ENCODE data around the gene NPY1R. TPM values are rescaled to one million over a fixed set of nuclear protein-coding genes. Genes with fewer than 3 reads are reported as not detected.

NPY1R gene
- total RNA-seq, 1 donor from 2014 or later, result not detected

DNA sequence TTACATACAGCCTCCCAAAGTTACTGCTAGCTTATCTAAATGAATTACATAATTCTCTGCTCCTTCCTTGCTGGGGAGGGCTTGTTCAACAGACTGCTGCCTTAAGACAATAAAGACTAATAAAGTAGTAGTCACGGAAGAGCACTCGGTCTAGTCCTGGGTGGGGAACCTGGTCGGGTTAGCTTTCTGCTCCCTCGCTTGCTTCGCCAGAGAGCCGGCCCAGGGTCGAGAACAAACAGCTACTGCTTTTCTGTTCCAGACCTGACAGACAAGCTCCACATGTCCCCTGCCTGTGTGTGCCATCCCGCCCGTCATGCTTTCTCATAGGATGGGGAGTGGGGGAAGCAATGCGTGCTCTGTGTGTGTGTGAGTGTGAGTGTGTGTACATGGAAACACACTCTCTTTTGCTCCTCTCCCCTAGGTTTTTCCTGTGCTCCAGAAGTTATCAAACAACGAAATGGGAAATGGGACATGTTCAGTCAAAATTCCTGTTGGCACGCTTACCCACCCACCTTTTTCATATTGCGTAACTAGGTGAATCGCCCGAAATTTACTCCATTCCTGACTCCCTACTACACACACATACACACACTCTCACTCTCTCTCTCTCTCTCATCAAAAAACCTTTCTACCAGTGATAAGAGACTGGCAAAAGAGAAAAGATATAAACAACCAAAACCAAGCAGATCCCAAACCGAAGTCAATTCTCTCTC, 1.3 kb downstream of the NPY1R start:
- H3K4me1 Mint-ChIP-seq (ENCODE audit: low read depth), result peaks cover 9% of the 10 kb centered on the region
- no peak overlapping the region for H3K27ac Mint-ChIP-seq
- intact Hi-C loops (cut with micrococcal nuclease), result loop anchor here (5.0 kb wide), 1 partner anchor 284 kb away; no protein-coding TSS in a partner anchor
- no peak for DNase-seq (ENCODE audit: low spot score)
- H3K4me3 Mint-ChIP-seq (ENCODE audit: low read depth), result no peak overlapping the region
- peaks cover 41% of the 10 kb centered on the region for H3K27me3 Mint-ChIP-seq (ENCODE audit: low read depth)
- H3K9me3 Mint-ChIP-seq, result no peaks in the 10 kb centered on the region
- no peaks in the 10 kb centered on the region for H3K36me3 Mint-ChIP-seq (ENCODE audit: low read depth)

DNA sequence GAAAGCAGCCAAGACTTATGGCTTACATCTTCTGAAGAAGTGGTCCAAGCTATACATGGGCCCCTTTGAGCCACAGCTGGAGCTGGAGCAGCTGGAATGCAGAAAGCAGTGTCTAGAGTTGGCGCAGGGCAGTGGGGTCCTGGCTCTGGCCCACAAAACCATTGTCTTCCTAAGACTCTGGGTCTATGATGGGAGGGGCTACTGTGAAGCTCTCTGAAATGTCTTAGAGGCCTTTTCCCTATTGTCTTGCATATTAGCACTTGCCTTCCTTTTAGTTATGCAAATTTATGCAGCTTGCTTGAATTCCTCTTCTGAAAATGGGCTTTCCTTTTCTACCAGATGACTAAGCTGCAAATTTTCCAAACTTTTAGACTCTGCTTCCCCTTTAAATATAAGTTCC, 15.3 kb downstream of the NPY1R start:
- DNase-seq (ENCODE audit: low spot score), result no peak
- H3K4me3 Mint-ChIP-seq (ENCODE audit: low read depth), result no peak overlapping the region
- no peaks in the 10 kb centered on the region for H3K4me1 Mint-ChIP-seq (ENCODE audit: low read depth)
- no peaks in the 10 kb centered on the region for H3K36me3 Mint-ChIP-seq (ENCODE audit: low read depth)
- H3K27me3 Mint-ChIP-seq (ENCODE audit: low read depth), result no peaks in the 10 kb centered on the region
- intact Hi-C loops (cut with micrococcal nuclease), result no loop called here
- H3K9me3 Mint-ChIP-seq, result peaks cover 10% of the 10 kb centered on the region
- H3K27ac Mint-ChIP-seq, result no peak overlapping the region

DNA sequence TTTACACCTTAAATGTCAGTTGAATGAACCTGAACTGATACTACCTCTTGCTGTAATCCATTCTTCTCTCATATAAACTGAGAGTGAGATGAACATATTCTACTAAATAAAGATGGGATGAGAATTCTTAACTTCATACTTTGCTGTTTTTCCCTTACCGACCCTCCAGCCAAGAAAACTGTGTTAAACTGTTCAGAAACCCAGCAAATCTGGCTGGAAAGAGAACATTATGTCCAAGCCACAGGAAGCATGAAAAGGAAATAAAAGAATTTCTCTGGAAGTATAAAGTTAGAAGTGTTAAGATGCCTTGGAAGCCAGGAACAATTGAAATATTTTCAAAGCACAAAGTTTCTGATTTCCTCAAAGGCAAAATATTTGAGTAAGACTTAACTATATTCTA, 22.9 kb downstream of the NPY1R start:
- no peak for DNase-seq (ENCODE audit: low spot score)
- Mint-ChIP-seq H3K4me3 (ENCODE audit: low read depth) (no peak overlapping the region), H3K9me3 (no peaks in the 10 kb centered on the region), H3K36me3 (ENCODE audit: low read depth) (no peaks in the 10 kb centered on the region), H3K4me1 (ENCODE audit: low read depth) (no peaks in the 10 kb centered on the region), H3K27me3 (ENCODE audit: low read depth) (no peaks in the 10 kb centered on the region), H3K27ac (no peak overlapping the region)
- intact Hi-C loops (cut with micrococcal nuclease), result no loop called here

DNA sequence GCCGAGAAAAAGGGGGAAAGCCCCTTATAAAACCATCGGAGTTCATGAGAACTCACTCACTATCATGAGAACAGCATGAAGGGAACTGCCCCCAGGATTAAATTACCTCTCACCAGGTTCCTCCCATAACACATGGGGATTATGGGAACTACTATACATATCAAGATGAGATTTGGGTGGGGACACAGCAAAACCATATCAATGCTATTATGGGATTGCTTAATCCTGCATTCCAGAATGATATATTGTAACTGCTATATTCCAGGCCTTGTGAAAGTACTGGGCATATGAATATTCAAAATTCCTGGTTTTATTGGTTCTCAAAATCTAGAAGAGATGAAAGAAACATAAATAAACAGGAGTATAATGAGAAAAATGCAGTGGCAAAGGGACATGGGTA, 29.3 kb downstream of the NPY1R start:
- intact Hi-C loops (cut with micrococcal nuclease), result no loop called here
- H3K9me3 Mint-ChIP-seq, result no peaks in the 10 kb centered on the region

DNA sequence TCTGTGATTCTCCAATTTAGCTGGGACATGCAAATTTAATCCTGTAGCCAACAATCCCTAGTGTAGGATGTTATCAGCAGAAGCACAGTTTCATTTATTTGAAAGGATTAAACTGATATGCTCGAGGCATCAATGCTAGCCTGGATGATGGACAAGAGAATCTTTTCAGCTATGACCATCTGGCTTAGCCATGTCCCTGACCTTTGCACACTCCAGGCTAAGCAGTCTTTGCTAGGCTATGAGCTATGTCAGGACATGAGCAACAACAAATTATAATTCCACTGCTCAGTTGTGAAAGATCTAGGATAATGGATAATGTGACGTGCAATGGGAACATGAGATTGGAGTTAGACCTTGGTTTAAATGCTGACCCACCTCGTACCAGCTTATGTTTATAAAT, 32.0 kb downstream of the NPY1R start:
- H3K4me3 Mint-ChIP-seq (ENCODE audit: low read depth), result no peak overlapping the region
- H3K9me3 Mint-ChIP-seq, result no peaks in the 10 kb centered on the region
- no peak overlapping the region for H3K27ac Mint-ChIP-seq
- H3K4me1 Mint-ChIP-seq (ENCODE audit: low read depth), result no peaks in the 10 kb centered on the region
- intact Hi-C loops (cut with micrococcal nuclease), result no loop called here
- no peaks in the 10 kb centered on the region for H3K36me3 Mint-ChIP-seq (ENCODE audit: low read depth)
- DNase-seq (ENCODE audit: low spot score), result no peak
- H3K27me3 Mint-ChIP-seq (ENCODE audit: low read depth), result no peaks in the 10 kb centered on the region

More for the DNA sequence above, 29.3 kb downstream of the NPY1R start:
- H3K36me3 Mint-ChIP-seq (ENCODE audit: low read depth), result no peaks in the 10 kb centered on the region
- no peak overlapping the region for H3K4me3 Mint-ChIP-seq (ENCODE audit: low read depth)
- H3K27me3 Mint-ChIP-seq (ENCODE audit: low read depth), result no peaks in the 10 kb centered on the region
- DNase-seq (ENCODE audit: low spot score), result no peak
- no peaks in the 10 kb centered on the region for H3K4me1 Mint-ChIP-seq (ENCODE audit: low read depth)
- H3K27ac Mint-ChIP-seq, result no peak overlapping the region

DNA sequence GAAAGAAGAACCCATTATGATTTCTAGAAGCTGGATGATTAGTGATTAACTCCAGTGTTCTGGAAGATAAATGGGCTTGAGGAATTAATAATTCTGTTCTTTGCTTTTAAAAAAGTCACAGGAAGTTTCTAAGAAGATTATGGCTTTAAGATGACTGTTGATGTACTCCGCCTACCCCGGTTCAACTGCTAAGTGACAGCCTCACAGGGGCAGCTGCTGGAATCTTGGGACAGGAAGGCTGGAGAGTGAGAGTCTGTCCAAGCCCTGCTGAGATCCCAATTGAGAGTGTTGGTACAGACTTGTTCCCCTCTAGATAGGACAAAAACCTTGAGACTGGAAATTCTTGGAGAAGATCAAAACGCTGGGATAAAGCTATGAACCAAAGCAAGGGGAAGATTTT, 37.3 kb downstream of the NPY1R start:
- no peaks in the 10 kb centered on the region for H3K27me3 Mint-ChIP-seq (ENCODE audit: low read depth)
- DNase-seq (ENCODE audit: low spot score), result no peak
- H3K4me1 Mint-ChIP-seq (ENCODE audit: low read depth), result no peaks in the 10 kb centered on the region
- no peaks in the 10 kb centered on the region for H3K36me3 Mint-ChIP-seq (ENCODE audit: low read depth)
- no peak overlapping the region for H3K4me3 Mint-ChIP-seq (ENCODE audit: low read depth)
- intact Hi-C loops (cut with micrococcal nuclease), result loop anchor here (10.0 kb wide), 1 partner anchor 1520 kb away; no protein-coding TSS in a partner anchor
- no peaks in the 10 kb centered on the region for H3K9me3 Mint-ChIP-seq
- H3K27ac Mint-ChIP-seq, result no peak overlapping the region

DNA sequence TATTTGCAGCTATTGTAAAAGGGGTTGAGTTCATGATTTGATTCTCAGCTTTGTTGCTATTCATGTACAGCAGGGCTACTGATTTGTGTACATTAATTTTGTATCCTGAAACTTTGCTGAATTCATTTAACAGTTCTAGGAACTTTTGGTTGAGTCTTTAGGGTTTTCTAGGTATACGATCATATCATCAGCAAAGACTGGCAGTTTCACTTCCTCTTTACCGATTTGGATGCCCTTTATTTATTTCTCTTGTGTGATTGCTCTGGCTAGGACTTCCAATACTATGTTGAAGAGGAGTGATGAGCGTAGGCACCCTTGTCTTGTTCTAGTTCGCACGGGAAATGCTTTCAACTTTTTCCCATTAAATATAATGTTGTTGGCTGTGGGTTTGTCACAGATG, 48.1 kb downstream of the NPY1R start:
- H3K9me3 Mint-ChIP-seq, result no peaks in the 10 kb centered on the region
- no peaks in the 10 kb centered on the region for H3K27me3 Mint-ChIP-seq (ENCODE audit: low read depth)
- H3K4me3 Mint-ChIP-seq (ENCODE audit: low read depth), result no peak overlapping the region
- H3K36me3 Mint-ChIP-seq (ENCODE audit: low read depth), result no peaks in the 10 kb centered on the region
- no peak for DNase-seq (ENCODE audit: low spot score)
- H3K4me1 Mint-ChIP-seq (ENCODE audit: low read depth), result peaks cover 6% of the 10 kb centered on the region
- H3K27ac Mint-ChIP-seq, result no peak overlapping the region
- intact Hi-C loops (cut with micrococcal nuclease), result no loop called here

DNA sequence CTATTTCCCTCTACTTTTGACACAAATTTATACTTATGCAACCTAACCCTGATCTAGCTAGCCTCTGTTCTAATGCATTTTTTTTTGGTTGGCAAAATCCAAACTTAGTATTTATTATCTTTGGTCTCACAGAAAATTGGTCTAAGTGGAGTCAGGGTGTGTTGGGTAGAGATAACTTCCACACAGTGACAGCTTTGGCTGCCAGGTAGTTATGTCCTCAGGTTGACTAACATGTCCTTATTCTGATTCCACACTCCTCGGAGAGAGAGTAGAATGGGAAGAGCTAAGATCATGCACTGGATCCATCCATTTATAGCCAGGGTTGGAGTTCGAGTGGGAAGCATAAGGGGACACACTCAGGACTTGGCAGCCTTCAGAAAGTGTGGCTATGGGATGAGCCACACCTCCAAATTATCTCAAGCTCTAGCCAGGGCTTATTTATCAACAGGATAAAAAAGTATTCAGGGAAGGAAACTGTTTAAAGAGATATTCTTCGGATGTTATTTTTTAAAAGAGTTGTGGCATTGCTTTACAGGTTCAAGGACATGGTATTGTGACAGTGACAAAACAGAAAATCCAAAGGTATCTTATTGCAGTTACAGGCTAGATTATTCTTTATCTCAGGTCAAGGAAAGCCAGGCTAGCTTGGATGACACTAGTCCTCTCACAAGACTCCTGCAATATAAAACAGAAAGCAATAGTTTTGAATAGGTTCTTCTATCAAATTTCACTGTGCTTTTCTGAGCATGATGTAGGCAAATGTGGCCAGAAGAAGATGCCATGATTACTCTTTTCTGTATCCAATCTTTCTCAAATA, 51.5 kb downstream of the NPY1R start:
- no peaks in the 10 kb centered on the region for H3K27me3 Mint-ChIP-seq (ENCODE audit: low read depth)
- peaks cover 6% of the 10 kb centered on the region for H3K4me1 Mint-ChIP-seq (ENCODE audit: low read depth)
- no peak overlapping the region for H3K4me3 Mint-ChIP-seq (ENCODE audit: low read depth)
- intact Hi-C loops (cut with micrococcal nuclease), result no loop called here
- H3K36me3 Mint-ChIP-seq (ENCODE audit: low read depth), result no peaks in the 10 kb centered on the region
- H3K9me3 Mint-ChIP-seq, result no peaks in the 10 kb centered on the region
- H3K27ac Mint-ChIP-seq, result no peak overlapping the region
- DNase-seq (ENCODE audit: low spot score), result no peak

DNA sequence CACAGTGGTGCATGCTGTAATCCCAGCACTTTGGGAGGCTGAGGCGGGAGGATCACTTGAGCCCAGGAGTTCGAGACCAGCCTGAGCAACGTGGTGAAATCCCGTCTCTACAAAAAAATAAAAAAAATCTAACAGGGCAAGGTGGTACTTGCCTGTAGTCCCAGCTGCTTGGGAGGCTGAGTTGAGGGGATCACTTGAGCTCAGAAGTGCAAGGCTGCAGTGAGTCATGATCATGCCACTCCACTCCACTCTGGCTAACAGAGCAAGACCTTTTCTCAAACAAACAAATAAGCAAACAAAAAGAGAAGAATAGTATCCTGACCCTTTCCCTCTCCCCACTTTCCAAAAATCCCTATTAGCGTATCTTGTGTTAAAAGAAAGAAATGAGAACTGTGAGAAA, 52.7 kb downstream of the NPY1R start:
- no peak overlapping the region for H3K27ac Mint-ChIP-seq
- no peak for DNase-seq (ENCODE audit: low spot score)
- intact Hi-C loops (cut with micrococcal nuclease), result no loop called here
- H3K4me1 Mint-ChIP-seq (ENCODE audit: low read depth), result peaks cover 2% of the 10 kb centered on the region
- no peaks in the 10 kb centered on the region for H3K27me3 Mint-ChIP-seq (ENCODE audit: low read depth)
- H3K9me3 Mint-ChIP-seq, result no peaks in the 10 kb centered on the region
- no peak overlapping the region for H3K4me3 Mint-ChIP-seq (ENCODE audit: low read depth)
- no peaks in the 10 kb centered on the region for H3K36me3 Mint-ChIP-seq (ENCODE audit: low read depth)

DNA sequence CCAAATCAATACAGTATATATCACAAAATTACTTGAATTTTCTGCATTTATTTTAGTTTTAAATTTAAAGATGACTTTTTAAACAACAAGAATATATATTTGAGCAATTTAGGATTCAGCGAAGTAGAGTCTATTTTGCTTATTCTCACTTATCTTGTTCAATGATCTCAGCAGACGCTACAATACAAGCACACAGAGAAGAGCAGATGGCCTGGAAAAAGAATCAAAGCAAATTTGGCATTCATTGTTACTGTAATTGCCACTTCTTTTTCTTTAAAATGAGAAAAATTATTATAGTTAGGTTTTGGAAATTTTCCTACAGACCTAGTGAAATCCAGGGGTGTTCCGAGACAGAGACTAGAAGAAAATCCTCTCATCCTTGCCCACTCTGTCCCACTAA, 57.5 kb downstream of the NPY1R start:
- no peaks in the 10 kb centered on the region for H3K36me3 Mint-ChIP-seq (ENCODE audit: low read depth)
- H3K27me3 Mint-ChIP-seq (ENCODE audit: low read depth), result no peaks in the 10 kb centered on the region
- H3K4me3 Mint-ChIP-seq (ENCODE audit: low read depth), result no peak overlapping the region
- intact Hi-C loops (cut with micrococcal nuclease), result no loop called here
- no peak overlapping the region for H3K27ac Mint-ChIP-seq
- no peaks in the 10 kb centered on the region for H3K4me1 Mint-ChIP-seq (ENCODE audit: low read depth)
- no peaks in the 10 kb centered on the region for H3K9me3 Mint-ChIP-seq
- DNase-seq (ENCODE audit: low spot score), result no peak

Other genes starting within 250 kb of the NPY1R start
- gene NAF1, start 165.7 kb downstream of the NPY1R start, total RNA-seq, result 25.9 and 29.3 TPM in 2 replicates
- gene NPY5R, start 11.3 kb upstream of the NPY1R start, total RNA-seq, result not detected in 2 replicates
- gene TKTL2, start 141.2 kb upstream of the NPY1R start, total RNA-seq, result not detected in 2 replicates
- 75.5 and 81.3 TPM in 2 replicates for gene TMA16, start 162.1 kb upstream of the NPY1R start, total RNA-seq

Data from activated T-helper 2 cell treated with anti-CD3 and anti-CD28 coated beads, Interferon-gamma antibody, Interleukin-2, Interleukin-4, amounts not matched to agents 10 μg/mL and 5 μg/mL and 100 μg/mL, durations not matched to agents 14 hours and 24 hours and 36 hours (primary cell).